ENCODE data around the gene ELAVL3. TPM values are rescaled to one million over a fixed set of nuclear protein-coding genes. Genes with fewer than 3 reads are reported as not detected.

ELAVL3 gene
- polyA plus RNA-seq, 3 donors: not detected

DNA sequence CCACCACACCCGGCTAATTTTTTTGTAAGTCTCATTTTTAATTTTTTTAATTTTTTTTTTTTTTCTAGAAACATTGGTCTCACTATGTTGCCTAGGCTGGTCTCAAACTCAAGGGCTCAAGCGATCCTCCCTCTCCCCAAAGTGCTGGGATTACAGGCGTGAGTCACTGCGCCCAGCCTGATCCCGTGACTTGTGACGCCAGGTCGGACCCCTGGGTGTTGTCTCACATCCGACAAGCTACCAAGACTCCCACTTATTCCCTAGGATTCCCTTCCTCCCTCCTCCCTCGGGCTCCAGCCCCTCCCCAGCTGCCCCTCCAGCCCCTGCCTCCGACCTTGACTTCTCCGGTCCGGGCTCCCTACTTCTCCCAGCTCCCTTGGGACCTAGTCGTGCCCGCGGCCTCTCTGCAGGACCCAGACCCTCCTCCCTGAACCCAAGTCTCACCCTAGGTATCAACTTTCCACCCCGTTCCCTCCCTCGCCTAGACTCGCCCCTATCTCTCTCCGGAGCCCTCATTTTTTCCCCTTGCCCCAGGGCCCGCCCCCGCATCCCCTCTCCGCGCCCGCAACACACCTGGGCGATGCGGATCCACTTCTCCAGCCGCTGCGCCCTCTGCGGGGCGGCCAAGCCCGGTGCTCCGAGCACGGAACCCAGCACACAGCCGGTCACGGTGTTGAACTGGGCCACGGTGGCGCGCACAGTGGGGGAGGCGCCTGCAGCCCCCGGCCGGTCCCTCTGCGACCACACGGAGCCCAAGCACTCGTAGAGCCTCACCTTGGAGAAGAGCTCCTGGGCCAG is 74.8 kb downstream of the ELAVL3 start:
- intact Hi-C loops (cut with micrococcal nuclease): no loop called here
- H3K9me3 ChIP-seq (replicated peaks in 1 of 2; ENCODE audit: control insufficient read depth in 1 of 2, insufficient read depth in 1 of 2, low read length in 2 of 2): no peaks in the 10 kb centered on the region
- H4K20me1 ChIP-seq (ENCODE audit: insufficient read depth, low read length): no peaks in the 10 kb centered on the region
- 28% methylated on average over 39 of the region's 44 CpGs for WGBS (ENCODE audit: insufficient coverage)
- H3K27me3 Mint-ChIP-seq (ENCODE audit: low read depth in 3 of 3): peaks cover 9 to 30% (median 16%) of the 10 kb centered on the region in 3 donors
- peaks cover 0 to 4% of the 10 kb centered on the region in 2 donors for H3K27me3 ChIP-seq (ENCODE audit: control insufficient read depth in 2 of 2, insufficient read depth in 2 of 2, low read length in 2 of 2)
- no peak for DNase-seq
- peaks cover 14 to 16% of the 10 kb centered on the region in 2 donors for H3K4me1 ChIP-seq (ENCODE audit: control insufficient read depth in 1 of 2, insufficient read depth in 2 of 2, low read length in 2 of 2)
- peak overlapping the region; percentile 21 for H3K9ac ChIP-seq (ENCODE audit: insufficient read depth, low read length, poor library complexity, severe bottlenecking)
- H3K4me2 ChIP-seq (replicated peaks; ENCODE audit: extremely low read depth, low read length, poor library complexity, severe bottlenecking): peak overlapping the region; percentile 71
- H2AFZ ChIP-seq (ENCODE audit: insufficient read depth, low read depth, low read length, poor library complexity, severe bottlenecking): peak overlapping the region; percentile 72
- H3K4me3 Mint-ChIP-seq: peak overlapping the region; percentile 31 to 79
- TF ChIP-seq, protein P1, sequence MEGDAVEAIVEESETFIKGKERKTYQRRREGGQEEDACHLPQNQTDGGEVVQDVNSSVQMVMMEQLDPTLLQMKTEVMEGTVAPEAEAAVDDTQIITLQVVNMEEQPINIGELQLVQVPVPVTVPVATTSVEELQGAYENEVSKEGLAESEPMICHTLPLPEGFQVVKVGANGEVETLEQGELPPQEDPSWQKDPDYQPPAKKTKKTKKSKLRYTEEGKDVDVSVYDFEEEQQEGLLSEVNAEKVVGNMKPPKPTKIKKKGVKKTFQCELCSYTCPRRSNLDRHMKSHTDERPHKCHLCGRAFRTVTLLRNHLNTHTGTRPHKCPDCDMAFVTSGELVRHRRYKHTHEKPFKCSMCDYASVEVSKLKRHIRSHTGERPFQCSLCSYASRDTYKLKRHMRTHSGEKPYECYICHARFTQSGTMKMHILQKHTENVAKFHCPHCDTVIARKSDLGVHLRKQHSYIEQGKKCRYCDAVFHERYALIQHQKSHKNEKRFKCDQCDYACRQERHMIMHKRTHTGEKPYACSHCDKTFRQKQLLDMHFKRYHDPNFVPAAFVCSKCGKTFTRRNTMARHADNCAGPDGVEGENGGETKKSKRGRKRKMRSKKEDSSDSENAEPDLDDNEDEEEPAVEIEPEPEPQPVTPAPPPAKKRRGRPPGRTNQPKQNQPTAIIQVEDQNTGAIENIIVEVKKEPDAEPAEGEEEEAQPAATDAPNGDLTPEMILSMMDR (IDR thresholded peaks at IDR 0.05): peak; percentile 38
- no peak overlapping the region for H3K27ac ChIP-seq (ENCODE audit: low read depth in 1 of 2, low read length in 2 of 2)
- H3K36me3 ChIP-seq (replicated peaks in 1 of 2; ENCODE audit: control insufficient read depth in 1 of 2, insufficient read depth in 2 of 2, low read length in 2 of 2): no peaks in the 10 kb centered on the region
- H3K79me2 ChIP-seq (ENCODE audit: insufficient read depth, low read length): no peaks in the 10 kb centered on the region
- H3K4me1 Mint-ChIP-seq: peaks cover 19% of the 10 kb centered on the region
- no peak overlapping the region for H3K27ac Mint-ChIP-seq
- H3K9me3 Mint-ChIP-seq: no peaks in the 10 kb centered on the region
- H3K4me3 ChIP-seq (replicated peaks in 1 of 3; ENCODE audit: low read depth in 2 of 3, low read length in 3 of 3): peak overlapping the region in 1 of 3 experiments; percentile 61
- no peaks in the 10 kb centered on the region for H3K36me3 Mint-ChIP-seq

DNA sequence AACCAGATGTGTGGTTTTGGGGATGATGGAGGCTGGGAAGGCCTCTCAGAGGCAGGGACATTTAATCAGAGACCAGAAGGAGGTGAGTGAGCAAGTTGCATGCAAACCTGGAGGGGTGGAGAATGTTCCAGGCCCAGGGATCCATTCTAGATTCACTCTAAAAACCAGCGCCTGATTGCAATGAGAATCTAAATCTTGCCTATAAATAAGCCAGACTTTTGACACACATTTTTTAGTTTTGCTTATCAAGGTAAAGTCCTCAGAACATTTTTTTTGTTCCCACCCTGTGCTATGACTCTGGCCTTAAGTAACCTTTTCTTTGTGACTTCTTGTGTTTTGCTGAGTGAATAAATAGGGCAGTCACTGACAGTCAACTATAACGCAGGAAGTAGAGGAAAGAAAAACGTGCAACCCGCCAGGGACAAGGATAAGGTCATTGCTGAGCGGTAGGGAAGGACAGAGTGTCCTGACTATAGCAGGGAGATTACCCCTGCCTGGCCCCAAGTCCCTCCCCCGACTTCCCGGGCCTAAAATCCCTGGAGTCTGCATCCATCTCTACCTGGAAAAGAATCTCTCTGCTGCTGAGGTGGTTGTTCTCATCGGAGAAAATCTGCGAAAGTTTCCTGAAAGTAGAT is 76.1 kb downstream of the ELAVL3 start:
- Histone ChIP-seq H3K9me3 (replicated peaks in 1 of 2; ENCODE audit: control insufficient read depth in 1 of 2, insufficient read depth in 1 of 2, low read length in 2 of 2) (no peaks in the 10 kb centered on the region), H3K36me3 (replicated peaks in 1 of 2; ENCODE audit: control insufficient read depth in 1 of 2, insufficient read depth in 2 of 2, low read length in 2 of 2) (no peaks in the 10 kb centered on the region), H3K27me3 (ENCODE audit: control insufficient read depth in 2 of 2, insufficient read depth in 2 of 2, low read length in 2 of 2) (peaks cover 0 to 2% of the 10 kb centered on the region in 2 donors), H3K9ac (ENCODE audit: insufficient read depth, low read length, poor library complexity, severe bottlenecking) (no peak overlapping the region), H3K4me2 (replicated peaks; ENCODE audit: extremely low read depth, low read length, poor library complexity, severe bottlenecking) (no peak overlapping the region), H4K20me1 (ENCODE audit: insufficient read depth, low read length) (no peaks in the 10 kb centered on the region), H3K4me3 (replicated peaks in 1 of 3; ENCODE audit: low read depth in 2 of 3, low read length in 3 of 3) (no peak overlapping the region), H3K4me1 (ENCODE audit: control insufficient read depth in 1 of 2, insufficient read depth in 2 of 2, low read length in 2 of 2) (peaks cover 14 to 16% of the 10 kb centered on the region in 2 donors), H2AFZ (ENCODE audit: insufficient read depth, low read depth, low read length, poor library complexity, severe bottlenecking) (no peak overlapping the region), H3K27ac (ENCODE audit: low read depth in 1 of 2, low read length in 2 of 2) (no peak overlapping the region), H3K79me2 (ENCODE audit: insufficient read depth, low read length) (no peaks in the 10 kb centered on the region)
- peaks cover 19% of the 10 kb centered on the region for H3K4me1 Mint-ChIP-seq
- intact Hi-C loops (cut with micrococcal nuclease): no loop called here
- no peaks in the 10 kb centered on the region for H3K9me3 Mint-ChIP-seq
- H3K36me3 Mint-ChIP-seq: no peaks in the 10 kb centered on the region
- 61% methylated on average over 6 of the region's 9 CpGs for WGBS (ENCODE audit: insufficient coverage)
- no peak for DNase-seq
- TF ChIP-seq, protein P1 (IDR thresholded peaks at IDR 0.05): no peak
- no peak overlapping the region for H3K27ac Mint-ChIP-seq
- H3K4me3 Mint-ChIP-seq: no peak overlapping the region
- H3K27me3 Mint-ChIP-seq (ENCODE audit: low read depth in 3 of 3): peaks cover 9 to 26% (median 16%) of the 10 kb centered on the region in 3 donors

Measured in CD14-positive monocyte (primary cell).